Neuronal stem cell (in vitro differentiated cells): ENCODE results near the gene FHOD3.

Source experiments
- DNase-seq: peaks from one replicate; pipeline ENCODE4 v3.0.0-alpha.2; 2013; ENCODE audit warnings: low spot score
- H2AFZ ChIP-seq: one replicate; pipeline ENCODE4 v1.6.1; 2013; ENCODE audit warnings: mild to moderate bottlenecking, low read length, inconsistent platforms
- H2AK5ac ChIP-seq: 2 replicates; pipeline ENCODE4 v1.6.1; 2013; ENCODE audit warnings: low read depth, mild to moderate bottlenecking, inconsistent platforms, low read length, moderate library complexity, mixed read lengths
- H2BK120ac ChIP-seq: 2 replicates; pipeline ENCODE4 v1.6.1; 2013; ENCODE audit warnings: low read depth, mild to moderate bottlenecking, inconsistent platforms, low read length, moderate library complexity, mixed read lengths
- H2BK12ac ChIP-seq: one replicate; pipeline ENCODE4 v1.6.1; 2013; ENCODE audit warnings: low read length, inconsistent platforms
- H2BK15ac ChIP-seq: 2 replicates; pipeline ENCODE4 v1.6.1; 2013; ENCODE audit warnings: mild to moderate bottlenecking, low read length, inconsistent platforms, mixed read lengths
- H2BK5ac ChIP-seq: one replicate; pipeline ENCODE4 v1.6.1; 2013; ENCODE audit warnings: inconsistent platforms, mild to moderate bottlenecking, low read length, moderate library complexity
- H3K14ac ChIP-seq: one replicate; pipeline ENCODE4 v1.6.1; 2013; ENCODE audit warnings: low read length, inconsistent platforms
- H3K18ac ChIP-seq: 2 replicates; pipeline ENCODE4 v1.6.1; 2013; ENCODE audit warnings: low read length, inconsistent platforms
- H3K23ac ChIP-seq: 2 replicates; pipeline ENCODE4 v1.6.1; 2013; ENCODE audit warnings: low read depth, mild to moderate bottlenecking, mixed read lengths, low read length, inconsistent platforms; ENCODE audit not compliant: poor library complexity
- H3K27ac ChIP-seq: replicated peaks from 3 replicates; pipeline ENCODE4 v1.5.1; 2013; ENCODE audit warnings: low read length, inconsistent platforms
- H3K27me3 ChIP-seq, 3 experiments: 2 replicates each; pipeline ENCODE4 v1.6.1; 2013; ENCODE audit warnings: low read length in 3 of 3, mild to moderate bottlenecking in 2 of 3, inconsistent platforms in 1 of 3, low read depth in 1 of 3, mixed read lengths in 1 of 3, moderate library complexity in 1 of 3; ENCODE audit not compliant: control insufficient read depth in 3 of 3, insufficient read depth in 3 of 3
- H3K36me3 ChIP-seq, 2 donors: replicated peaks in 1 of 2; 2 replicates each; pipeline ENCODE4 v1.6.1; 2013; ENCODE audit warnings: low read length in 2 of 2; ENCODE audit not compliant: control insufficient read depth in 2 of 2, insufficient read depth in 2 of 2
- H3K4ac ChIP-seq: 2 replicates; pipeline ENCODE4 v1.6.1; 2013; ENCODE audit warnings: inconsistent platforms, mild to moderate bottlenecking, low read length, moderate library complexity
- H3K4me1 ChIP-seq, 2 donors: 1 replicate in 1 of 2; 2 replicates in 1 of 2; pipeline ENCODE4 v1.6.1; 2013; ENCODE audit warnings: low read length in 2 of 2, low read depth in 1 of 2; ENCODE audit not compliant: control insufficient read depth in 2 of 2, insufficient read depth in 1 of 2
- H3K4me2 ChIP-seq: one replicate; pipeline ENCODE4 v1.6.1; 2013; ENCODE audit warnings: mild to moderate bottlenecking, low read length, inconsistent platforms; ENCODE audit not compliant: insufficient read depth, poor library complexity, severe bottlenecking
- H3K4me3 ChIP-seq, 2 donors: 2 replicates each; pipeline ENCODE4 v1.5.1; 2013; ENCODE audit warnings: low read length in 2 of 2, mild to moderate bottlenecking in 2 of 2, inconsistent platforms in 1 of 2, moderate library complexity in 1 of 2
- H3K79me1 ChIP-seq: one replicate; pipeline ENCODE4 v1.6.1; 2013; ENCODE audit warnings: low read depth, mild to moderate bottlenecking, inconsistent platforms, low read length, moderate library complexity
- H3K9ac ChIP-seq: one replicate; pipeline ENCODE4 v1.6.1; 2013; ENCODE audit warnings: mild to moderate bottlenecking, low read depth, low read length, inconsistent platforms; ENCODE audit not compliant: poor library complexity
- H3K9me3 ChIP-seq, 2 donors: replicated peaks in 1 of 2; 2 replicates each; pipeline versions ENCODE3 to v1.6.1; 2013; ENCODE audit warnings: low read length in 2 of 2, mild to moderate bottlenecking in 2 of 2, inconsistent platforms in 1 of 2, low read depth in 1 of 2, mixed read lengths in 1 of 2, moderate library complexity in 1 of 2; ENCODE audit not compliant: control insufficient read depth in 2 of 2, insufficient read depth in 1 of 2
- H4K8ac ChIP-seq: one replicate; pipeline ENCODE4 v1.6.1; 2013; ENCODE audit warnings: low read depth, mild to moderate bottlenecking, inconsistent platforms, low read length, moderate library complexity
- H4K91ac ChIP-seq: one replicate; pipeline ENCODE4 v1.6.1; 2013; ENCODE audit warnings: low read length, low read depth, mild to moderate bottlenecking, inconsistent platforms; ENCODE audit not compliant: poor library complexity
- WGBS, 2 donors: extraction: QIAGEN DNeasy Blood & Tissue Kit; methylation state at CpG; one replicate each; pipeline ENCODE4 v1.1.7; 2013; ENCODE audit warnings: missing lambda C conversion rate in 2 of 2, mixed read lengths in 1 of 2; ENCODE audit not compliant: insufficient read length in 2 of 2, insufficient replicate concordance in 1 of 2; ENCODE audit errors: extremely low coverage in 2 of 2; 5-methylcytosine and 5-hydroxymethylcytosine counted together

The FHOD3 gene

GRCh38 chr18:36307513-36307912 is 10.0 kb downstream of the FHOD3 start:
- no peaks in the 10 kb centered on the region for H3K9me3 ChIP-seq
- no peak overlapping the region for H2AFZ ChIP-seq
- H3K18ac ChIP-seq: no peak overlapping the region
- no peak overlapping the region for H2BK5ac ChIP-seq
- H3K79me1 ChIP-seq: peaks cover 6% of the 10 kb centered on the region
- no peak overlapping the region for H3K4ac ChIP-seq
- no peak for DNase-seq
- H3K14ac ChIP-seq: no peak overlapping the region
- no peak overlapping the region for H3K27ac ChIP-seq
- peaks cover 0 to 29% of the 10 kb centered on the region in 2 donors for H3K36me3 ChIP-seq
- no peak overlapping the region for H3K9ac ChIP-seq
- H3K4me1 ChIP-seq: peaks cover 10 to 22% of the 10 kb centered on the region in 2 donors
- H3K4me2 ChIP-seq: no peak overlapping the region
- H4K8ac ChIP-seq: no peak overlapping the region
- H2BK12ac ChIP-seq: no peak overlapping the region
- H4K91ac ChIP-seq: no peak overlapping the region
- H3K4me3 ChIP-seq: no peak overlapping the region
- H2AK5ac ChIP-seq: no peak overlapping the region
- H2BK120ac ChIP-seq: no peak overlapping the region
- H2BK15ac ChIP-seq: no peak overlapping the region
- H3K23ac ChIP-seq: no peak overlapping the region
- H3K27me3 ChIP-seq: no peaks in the 10 kb centered on the region

GRCh38 chr18:36308711-36309435 is 11.4 kb downstream of the FHOD3 start:
- Histone ChIP-seq H2BK5ac (no peak overlapping the region), H3K4ac (no peak overlapping the region), H3K23ac (no peak overlapping the region), H3K4me2 (no peak overlapping the region), H3K4me3 (no peak overlapping the region), H2BK15ac (no peak overlapping the region), H3K9ac (no peak overlapping the region), H2AK5ac (no peak overlapping the region), H2AFZ (no peak overlapping the region), H3K27me3 (no peaks in the 10 kb centered on the region), H3K9me3 (no peaks in the 10 kb centered on the region), H3K18ac (no peak overlapping the region), H3K36me3 (peaks cover 0 to 28% of the 10 kb centered on the region in 2 donors), H3K79me1 (peaks cover 6% of the 10 kb centered on the region), H3K14ac (no peak overlapping the region), H2BK120ac (no peak overlapping the region), H4K91ac (no peak overlapping the region), H2BK12ac (no peak overlapping the region), H3K4me1 (peaks cover 4 to 14% of the 10 kb centered on the region in 2 donors), H3K27ac (no peak overlapping the region), H4K8ac (no peak overlapping the region)
- no CpG with 5 or more reads among the region's 7 CpGs for WGBS, 2 donors
- no peak for DNase-seq

DNA sequence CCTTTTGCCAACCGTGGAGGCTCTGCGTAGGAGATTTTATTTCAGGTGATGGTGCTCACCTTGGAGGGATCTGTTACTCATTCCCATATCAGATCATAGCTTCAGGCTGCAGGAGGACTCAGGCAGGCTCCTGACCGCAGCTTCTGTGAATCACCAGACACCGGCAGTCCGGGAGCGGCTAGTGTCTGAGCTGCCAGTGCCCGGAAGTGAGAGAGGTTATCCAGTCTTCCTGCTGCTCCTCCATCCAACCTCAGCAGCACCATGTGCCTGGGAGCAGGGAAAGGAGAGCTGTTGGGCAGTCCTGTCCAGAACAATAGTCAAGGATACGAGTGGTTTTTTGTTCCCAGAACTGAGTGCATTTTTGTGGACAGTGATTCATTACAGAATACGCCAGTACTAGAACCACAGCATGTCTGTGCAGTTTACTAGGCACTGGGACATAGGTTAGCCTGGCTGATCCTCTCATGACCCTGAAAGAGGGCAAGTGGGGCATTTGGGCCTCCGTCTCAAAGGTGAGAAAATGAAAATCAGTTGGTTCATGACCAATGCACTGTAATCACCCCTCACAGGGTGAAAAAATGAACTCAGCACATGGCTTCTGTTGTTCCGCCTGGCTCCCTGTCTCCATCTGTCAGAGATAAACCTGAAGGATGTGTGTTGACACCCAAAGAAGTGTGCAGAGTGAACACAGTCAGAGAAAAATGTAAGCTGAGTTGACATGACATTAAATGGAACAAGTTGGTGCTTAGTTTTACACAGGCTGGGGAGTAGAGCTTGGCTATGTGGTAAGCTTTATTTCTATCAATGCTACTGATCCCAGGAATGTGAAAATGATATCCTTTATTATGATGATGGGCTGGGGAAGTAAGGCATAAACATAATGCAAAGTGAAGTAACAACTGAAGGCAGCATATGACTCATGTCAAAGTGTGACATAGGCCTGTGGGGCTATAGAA is 12.2 kb downstream of the FHOD3 start:
- no peak overlapping the region for H4K91ac ChIP-seq
- no peaks in the 10 kb centered on the region for H3K9me3 ChIP-seq
- no peak overlapping the region for H2AFZ ChIP-seq
- no peak for DNase-seq
- peaks cover 12 to 20% of the 10 kb centered on the region in 2 donors for H3K4me1 ChIP-seq
- peaks cover 0 to 32% of the 10 kb centered on the region in 2 donors for H3K36me3 ChIP-seq
- no peak overlapping the region for H2BK120ac ChIP-seq
- H3K9ac ChIP-seq: no peak overlapping the region
- H3K23ac ChIP-seq: no peak overlapping the region
- WGBS, 2 donors: no CpG with 5 or more reads among the region's 11 CpGs
- peaks cover 8% of the 10 kb centered on the region for H3K79me1 ChIP-seq
- no peak overlapping the region for H2AK5ac ChIP-seq
- H3K4me2 ChIP-seq: no peak overlapping the region
- H3K18ac ChIP-seq: no peak overlapping the region
- H2BK15ac ChIP-seq: no peak overlapping the region
- no peak overlapping the region for H3K27ac ChIP-seq
- no peak overlapping the region for H4K8ac ChIP-seq
- H3K4ac ChIP-seq: no peak overlapping the region
- no peak overlapping the region for H3K14ac ChIP-seq
- H3K27me3 ChIP-seq: no peaks in the 10 kb centered on the region
- H3K4me3 ChIP-seq: no peak overlapping the region
- no peak overlapping the region for H2BK12ac ChIP-seq
- no peak overlapping the region for H2BK5ac ChIP-seq

GRCh38 chr18:36311026-36311570 is 13.6 kb downstream of the FHOD3 start:
- Histone ChIP-seq H2AFZ (no peak overlapping the region), H2BK15ac (no peak overlapping the region), H4K8ac (no peak overlapping the region), H4K91ac (no peak overlapping the region), H3K4ac (no peak overlapping the region), H3K9ac (no peak overlapping the region), H3K27me3 (no peaks in the 10 kb centered on the region), H2BK12ac (no peak overlapping the region), H3K4me1 (peaks cover 15 to 27% of the 10 kb centered on the region in 2 donors), H2BK5ac (no peak overlapping the region), H3K23ac (no peak overlapping the region), H3K4me2 (no peak overlapping the region), H2AK5ac (no peak overlapping the region), H3K18ac (peak overlapping the region; percentile 72), H3K36me3 (peaks cover 0 to 28% of the 10 kb centered on the region in 2 donors), H3K27ac (no peak overlapping the region), H3K79me1 (peaks cover 10% of the 10 kb centered on the region), H3K4me3 (no peak overlapping the region), H3K9me3 (no peaks in the 10 kb centered on the region), H3K14ac (no peak overlapping the region), H2BK120ac (no peak overlapping the region)
- no peak for DNase-seq
- no CpG with 5 or more reads among the region's 5 CpGs for WGBS, 2 donors
